Kidney tubule cell (primary cell): Measurements from ENCODE around the gene SFRP4.
A peak's percentile ranks its signal among the peaks of the same experiment; 100 is the strongest.
"Not testable (repeated sequence)": the region's sequence is repeated elsewhere in the genome, so short reads cannot be mapped to it uniquely, and the experiment has no call there.

Experiments used
- DNase-seq: peaks from one replicate; pipeline ENCODE4 v3.0.0-alpha.2; 2018; ENCODE audit warnings: low spot score

The SFRP4 gene

DNA sequence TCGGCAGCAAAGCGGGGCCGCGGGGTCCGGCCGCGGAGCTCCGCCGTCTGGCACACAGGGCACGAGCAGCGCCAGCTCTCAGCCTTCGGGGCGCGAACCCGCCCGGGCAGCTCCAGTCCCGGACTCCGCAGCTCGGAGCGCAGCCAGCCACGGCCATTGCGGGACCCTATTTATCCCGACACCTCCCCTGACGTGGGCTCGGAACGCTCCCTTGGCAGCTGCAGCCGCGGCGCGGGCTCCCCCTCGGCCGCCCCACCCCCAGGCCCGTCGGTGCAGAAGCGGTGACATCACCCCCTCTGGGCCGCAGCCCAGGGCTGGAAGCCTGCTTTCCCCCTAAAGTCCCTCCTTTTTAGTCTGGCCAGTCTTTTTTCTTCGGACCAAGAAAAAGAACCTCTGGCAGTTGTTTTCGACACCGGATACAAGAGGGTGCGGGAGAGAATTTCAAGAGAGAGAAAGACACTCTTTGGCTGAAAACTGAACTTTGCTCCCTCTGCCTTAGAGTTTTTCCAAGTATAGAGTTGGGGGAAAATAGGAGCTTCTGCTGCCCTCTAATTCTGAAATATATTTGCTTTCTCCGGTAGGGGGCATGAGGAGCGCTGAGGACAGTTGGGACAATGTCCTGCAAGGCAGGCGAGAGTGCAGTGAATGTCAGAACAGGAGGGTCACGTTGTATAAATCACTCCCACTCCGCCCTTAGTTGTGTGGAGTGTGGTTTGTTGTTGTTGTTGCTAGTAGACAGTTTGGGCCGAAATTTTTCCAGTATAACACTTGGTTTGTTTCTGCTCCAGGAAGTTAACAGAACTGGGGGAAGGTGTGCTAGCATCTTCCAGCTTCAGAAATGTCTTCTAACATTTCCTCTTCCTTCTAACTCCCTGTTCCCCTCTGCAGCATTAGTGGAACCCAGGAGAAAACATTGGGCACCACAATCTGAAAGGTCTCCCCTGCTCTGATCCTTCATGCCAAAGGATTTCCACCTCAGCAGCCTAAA, at the start of gene SFRP4:
TSS of gene SFRP4 (minus strand) at position 145 of the 988 bp plus-strand sequence. CDS start 280 bp downstream, outside the sequence.
- DNase-seq, result peak; percentile 76

DNA sequence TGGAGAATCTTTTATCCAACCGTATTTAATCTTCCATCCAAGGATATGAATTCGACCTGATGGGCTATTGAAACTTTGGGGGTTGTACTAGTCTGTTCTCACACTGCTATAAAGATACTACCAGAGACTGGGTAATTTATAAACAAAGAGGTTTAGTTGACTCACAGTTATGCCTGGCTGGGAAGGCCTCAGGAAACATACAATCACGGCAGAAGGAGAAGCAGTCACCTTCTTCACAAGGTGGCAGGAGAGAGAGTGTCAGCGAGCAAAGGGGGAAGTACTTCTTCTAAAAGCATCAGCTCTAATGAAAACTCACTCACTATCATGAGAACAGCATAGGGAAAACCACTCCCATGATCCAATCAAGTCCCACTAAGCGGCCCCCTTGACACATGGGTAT, 47.6 kb upstream of the SFRP4 start:
- peak; percentile 54 for DNase-seq

DNA sequence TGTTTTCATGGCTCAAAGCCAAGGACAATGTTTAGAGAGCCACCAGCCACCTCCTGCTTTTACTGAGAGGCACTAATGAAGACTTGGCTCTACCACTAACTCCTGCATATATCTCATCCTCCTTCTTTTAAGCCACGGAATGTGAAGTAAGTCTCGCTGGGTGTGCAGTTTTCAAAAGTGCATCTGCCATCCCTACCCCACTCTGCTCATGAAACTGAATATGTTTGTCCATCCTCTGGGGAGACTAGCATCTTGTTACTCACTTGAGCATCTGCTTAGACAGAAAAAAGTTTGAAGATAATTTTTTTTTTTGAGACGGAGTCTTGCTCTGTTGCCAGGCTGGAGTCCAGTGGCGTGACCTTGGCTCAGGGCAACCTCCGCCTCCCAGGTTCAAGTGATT, 44.6 kb upstream of the SFRP4 start:
- no peak for DNase-seq

DNA sequence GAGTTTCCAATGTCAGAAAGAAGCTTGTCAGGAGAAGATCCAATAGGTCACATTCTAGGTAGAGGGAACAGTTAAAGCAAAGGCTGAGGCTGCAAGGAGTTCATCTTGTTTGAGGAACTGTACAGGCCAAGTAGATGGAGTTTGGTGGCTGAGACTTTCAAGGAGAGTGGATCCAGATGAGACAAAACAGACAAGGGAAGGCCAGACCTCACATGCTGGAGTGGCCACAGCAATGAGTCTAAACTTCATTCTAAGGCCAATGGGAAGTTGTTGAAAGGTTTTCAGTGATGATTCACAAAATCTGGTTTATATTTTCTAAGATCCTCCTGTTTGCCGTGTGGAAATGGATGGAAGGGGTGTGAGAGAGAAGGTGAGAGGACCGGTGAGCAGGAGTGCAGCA, 43.9 kb upstream of the SFRP4 start:
- no peak for DNase-seq

DNA sequence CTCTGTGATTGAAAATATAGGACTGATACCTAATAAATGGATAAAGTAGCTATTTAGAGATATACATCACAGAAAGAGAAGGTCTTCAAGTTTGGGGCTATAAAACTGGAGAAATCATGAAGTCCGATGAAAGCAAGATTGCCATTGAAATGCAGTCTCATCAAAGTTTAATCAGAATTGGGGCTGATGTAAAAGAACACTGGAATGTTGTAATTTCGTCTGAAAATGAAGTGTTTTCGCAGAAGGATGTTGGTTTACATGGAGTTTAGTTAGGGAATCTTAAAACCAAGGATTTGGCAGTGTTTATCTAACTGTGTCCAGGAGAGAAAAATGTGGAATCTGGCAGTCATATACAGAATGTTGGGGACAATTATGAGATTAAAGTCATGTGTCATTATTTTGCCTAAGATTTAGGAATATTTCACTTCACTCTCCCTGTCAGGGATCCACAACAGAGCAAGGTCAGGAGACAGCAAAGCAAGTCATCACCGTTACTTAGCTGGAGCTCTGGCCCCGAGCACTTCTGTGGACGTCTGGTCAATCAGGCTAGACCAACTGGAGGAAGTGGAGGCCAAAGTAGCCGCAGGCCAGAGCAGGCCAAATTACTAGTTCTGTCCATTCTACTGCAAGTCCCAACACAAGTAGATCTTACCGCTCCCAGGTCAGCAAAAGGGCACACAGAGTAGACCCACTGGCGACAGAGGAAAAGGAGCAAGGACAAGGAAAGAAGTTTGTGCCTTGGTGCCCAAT, 40.8 kb upstream of the SFRP4 start:
- no peak for DNase-seq

DNA sequence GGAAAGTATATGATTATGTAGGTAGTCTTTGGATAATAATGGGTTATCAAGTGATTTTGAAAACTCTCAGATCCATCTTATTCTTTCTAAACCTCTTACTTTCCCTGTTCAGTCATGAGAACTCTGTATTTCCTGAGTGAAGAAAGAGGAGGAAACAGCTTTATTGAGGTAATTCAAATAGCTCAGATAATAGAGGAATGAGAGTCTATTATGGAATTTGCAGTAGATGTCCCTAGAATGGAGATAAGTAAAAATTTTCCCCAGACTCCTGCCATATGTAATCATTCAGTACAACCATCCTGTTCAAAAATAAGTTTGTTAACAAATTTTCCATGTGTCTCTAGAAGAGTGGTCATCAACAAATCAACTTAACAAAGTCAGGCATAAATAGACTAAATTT, 40.2 kb upstream of the SFRP4 start:
- DNase-seq, result no peak

DNA sequence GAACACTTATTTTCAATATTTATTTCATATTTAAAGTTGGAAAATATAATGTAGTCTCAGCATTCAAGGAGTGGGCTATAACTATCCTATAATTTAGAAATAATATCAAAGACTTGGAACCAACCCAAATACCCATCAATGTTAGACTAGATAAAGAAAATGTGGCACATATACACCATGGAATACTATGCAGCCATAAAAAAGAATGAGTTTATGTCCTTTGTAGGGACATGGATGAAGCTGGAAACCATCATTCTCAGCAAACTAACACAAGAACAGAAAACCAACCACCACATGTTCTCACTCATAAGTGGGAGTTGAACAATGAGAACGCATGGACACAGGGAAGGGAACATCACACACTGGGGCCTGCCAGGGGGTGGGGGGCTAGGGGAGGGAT, 37.6 kb upstream of the SFRP4 start:
- DNase-seq, result not testable (repeated sequence)

DNA sequence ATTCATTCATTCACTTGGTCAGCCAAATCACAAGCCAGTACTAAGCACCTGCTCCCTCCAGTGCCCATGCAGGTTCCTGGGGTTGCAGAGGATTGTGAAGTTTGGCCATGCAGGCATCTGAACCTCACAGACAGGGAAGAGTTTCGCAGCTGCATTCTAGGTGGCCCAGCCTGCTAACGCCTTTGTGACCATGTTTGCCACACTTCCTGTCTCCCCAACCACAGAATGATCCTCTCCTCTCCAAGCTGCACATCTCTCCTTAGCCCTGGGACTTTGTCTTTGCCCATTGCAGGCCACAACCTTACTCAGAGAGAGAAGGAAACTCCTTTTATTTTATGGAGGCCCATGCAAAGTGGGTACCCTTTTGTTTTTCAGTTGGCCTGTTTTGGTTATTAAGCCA, 35.6 kb upstream of the SFRP4 start:
- no peak for DNase-seq

DNA sequence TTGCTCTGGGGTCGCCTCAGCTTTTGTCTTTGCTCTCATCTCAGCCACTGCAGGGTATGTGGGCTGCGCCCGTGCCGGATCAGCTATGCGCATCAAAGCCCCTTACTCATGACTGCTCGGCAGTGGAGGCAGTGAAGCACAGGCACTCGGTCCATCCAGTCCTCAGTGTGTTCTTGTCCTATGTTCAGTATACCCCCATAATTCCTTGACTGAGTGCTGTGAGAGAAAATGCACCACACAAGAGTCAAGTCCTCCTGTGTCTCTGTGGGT, 31.3 kb upstream of the SFRP4 start:
- no peak for DNase-seq

DNA sequence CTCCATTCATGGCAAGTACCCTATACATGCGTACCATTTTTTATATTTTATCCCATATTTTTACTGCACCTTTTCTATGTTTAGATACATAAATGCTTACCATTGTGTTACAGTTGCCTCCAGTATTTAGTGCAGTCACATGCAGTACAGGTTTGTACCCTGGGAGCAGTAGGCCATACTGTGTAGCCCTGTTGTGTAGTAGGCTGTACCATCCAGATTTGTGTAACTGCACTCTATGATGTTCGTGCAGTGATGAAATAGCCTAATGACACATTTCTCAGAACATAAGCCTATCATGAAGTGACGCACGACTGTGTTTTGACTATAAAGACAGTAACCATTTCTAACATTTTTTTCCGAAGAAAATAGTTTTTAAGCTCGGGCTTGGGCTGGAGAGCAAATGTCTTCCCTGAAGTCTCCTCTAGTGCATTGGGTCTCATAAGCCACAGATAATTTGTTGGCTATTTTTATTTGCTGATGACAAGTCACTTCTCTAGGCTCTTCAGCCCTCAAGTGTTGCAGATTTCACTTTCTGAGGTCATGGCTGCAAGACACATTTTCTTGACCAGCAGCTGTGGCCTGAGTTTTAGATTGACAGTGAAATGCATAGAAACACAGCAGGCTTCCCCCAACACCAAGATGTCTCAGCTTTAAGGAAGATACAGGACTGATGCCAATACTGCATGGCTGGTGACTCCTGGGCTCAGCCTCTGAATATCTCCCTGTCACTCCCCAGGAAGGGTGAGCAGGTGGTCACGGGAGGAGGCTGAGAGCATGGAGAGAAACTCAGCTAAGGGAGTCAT, 30.7 kb upstream of the SFRP4 start:
- no peak for DNase-seq

DNA sequence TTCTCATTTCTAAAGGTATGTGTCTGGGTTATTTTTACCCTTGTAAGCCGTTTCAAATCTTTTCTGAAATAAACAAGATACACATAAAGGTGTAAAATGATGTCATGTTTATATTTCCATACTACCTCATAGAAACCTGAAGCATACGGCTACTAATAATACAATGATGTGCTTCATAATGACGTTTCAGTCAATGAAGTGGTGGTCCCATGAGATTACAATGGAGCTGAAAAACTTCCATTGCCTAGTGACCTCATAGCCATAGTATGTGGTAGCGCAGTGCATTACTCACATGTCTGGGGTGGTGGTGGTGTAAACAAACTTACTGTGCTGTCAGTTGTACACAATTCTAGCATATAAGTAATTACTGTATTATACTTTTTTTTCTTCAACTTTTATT, 28.7 kb upstream of the SFRP4 start:
- no peak for DNase-seq

DNA sequence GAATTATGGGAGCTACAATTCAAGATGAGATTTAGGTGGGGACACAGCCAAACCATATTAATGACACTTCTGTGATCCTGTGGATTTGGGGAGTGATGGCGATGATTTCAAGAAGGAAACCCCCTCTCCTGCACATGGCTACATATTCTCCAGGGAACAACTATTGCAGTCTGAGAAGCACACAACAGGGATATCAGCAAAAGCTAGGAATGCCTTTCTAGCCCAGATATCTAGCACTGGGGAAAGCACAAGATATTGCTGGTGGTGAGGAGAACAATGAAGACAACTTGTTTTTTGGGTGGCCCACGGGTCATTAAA, 28.1 kb upstream of the SFRP4 start:
- no peak for DNase-seq

DNA sequence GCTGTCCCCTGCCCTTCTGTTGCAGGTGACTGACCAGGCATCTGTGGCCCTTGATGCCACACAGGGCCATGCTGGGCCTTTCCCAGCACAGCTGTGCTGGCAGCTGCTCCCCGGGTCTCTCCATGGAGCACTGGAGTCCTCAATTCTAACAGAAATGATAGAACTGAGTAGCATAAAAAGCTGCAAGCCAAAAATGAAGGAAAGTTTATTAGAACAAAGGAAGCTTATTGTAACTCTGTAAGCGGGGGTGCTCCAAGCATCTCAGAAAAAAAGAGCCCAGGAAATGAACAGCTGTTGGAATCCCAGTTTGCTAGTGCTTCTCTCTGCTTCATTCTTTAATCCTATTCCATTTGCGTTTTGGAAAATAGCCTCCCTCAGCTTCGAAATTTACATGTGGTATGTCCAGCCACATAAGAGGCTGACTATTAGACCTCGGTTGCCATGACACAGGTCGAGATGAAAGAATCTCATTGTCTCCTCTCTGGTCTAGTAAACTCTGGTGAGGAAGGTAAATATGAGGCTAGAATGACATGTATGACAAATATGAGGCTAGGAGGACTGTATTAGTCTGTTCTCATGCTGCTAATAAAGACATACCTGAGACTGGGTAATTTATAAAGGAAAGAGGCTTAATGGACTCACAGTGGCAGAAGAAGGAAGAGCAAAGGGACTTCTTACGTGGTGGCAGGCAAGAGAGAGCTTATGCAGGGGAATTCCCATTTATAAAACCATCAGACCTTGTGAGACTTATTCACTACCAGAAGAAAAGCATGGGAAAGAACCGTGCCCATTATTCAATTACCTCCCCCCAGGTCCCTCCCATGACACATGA, 27.5 kb upstream of the SFRP4 start:
- DNase-seq, result peak; percentile 86

DNA sequence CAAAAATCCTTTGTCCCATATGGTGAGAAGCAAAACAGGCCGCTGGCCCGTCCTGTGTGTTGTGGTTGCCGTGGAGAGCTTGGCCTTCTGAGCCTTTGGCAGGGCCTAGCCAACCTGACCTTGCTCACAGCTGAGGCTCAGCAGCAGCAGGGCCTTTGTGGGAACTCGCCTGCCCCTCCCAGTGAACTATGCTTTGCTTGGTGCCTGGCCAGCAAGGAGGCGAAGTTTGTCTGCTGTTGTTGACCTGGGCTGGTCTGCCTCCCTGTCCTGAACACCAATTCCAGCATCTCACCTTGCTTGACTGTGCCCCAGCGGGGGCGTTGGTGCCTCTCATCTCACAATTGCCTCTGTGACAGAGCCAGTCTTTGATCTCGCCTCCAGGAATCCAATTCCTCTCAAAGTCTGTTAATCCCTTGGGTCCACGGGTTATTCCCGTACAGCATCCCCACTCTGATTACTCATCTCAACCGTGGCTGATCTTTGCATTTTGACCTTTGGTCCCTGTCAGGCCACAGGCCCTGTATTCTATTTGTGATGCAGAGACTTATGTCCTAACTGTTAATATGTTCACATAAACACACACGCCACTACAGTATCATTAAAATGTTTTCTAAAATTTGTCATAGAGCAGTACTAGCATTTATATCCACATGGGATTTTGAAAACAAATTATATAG, 26.5 kb upstream of the SFRP4 start:
- peak; percentile 57 for DNase-seq

DNA sequence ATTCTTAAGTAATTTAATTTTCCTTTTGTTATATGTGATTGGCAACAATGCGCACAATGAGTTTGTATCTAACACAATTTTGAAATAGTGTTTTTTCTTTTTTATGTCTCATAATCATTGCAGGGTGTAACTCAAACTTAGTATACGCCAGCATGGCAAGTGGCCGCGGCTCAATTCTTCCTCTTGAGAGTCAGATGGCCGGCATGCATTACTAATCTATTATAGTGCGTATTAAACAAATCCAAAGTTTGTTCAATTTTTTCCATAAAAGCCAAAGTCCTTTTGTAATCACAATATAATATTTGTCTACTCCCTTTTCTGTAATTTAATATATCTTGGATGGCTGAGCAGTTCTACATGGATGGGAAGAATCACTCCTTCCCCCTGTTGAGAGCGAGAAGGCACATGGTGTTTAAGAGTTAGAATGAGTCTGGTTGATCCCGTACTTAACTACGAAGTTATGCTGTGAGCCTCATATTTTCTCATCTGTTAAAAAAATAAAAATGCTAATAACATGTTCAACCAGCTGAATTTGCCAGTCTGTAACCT, 16.5 kb upstream of the SFRP4 start:
- no peak for DNase-seq

DNA sequence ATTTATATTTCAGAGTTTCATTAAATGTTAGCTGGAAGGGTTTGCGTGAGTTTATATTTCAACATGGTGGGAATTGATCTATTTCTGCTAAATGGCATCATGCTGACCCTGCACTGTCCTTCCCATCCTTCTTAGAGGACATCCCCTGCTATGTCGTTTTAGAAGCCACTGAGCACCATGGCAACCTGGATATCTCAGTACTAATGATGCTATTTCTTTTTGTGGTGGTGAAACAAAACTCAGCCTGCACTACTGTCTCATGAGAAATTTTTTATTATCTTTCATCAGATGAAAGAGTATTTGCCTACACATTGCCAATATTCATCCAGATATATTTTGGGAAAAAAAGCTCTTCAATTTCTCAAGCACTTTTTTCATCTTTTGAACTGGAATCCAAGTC, 15.9 kb upstream of the SFRP4 start:
- DNase-seq, result no peak

DNA sequence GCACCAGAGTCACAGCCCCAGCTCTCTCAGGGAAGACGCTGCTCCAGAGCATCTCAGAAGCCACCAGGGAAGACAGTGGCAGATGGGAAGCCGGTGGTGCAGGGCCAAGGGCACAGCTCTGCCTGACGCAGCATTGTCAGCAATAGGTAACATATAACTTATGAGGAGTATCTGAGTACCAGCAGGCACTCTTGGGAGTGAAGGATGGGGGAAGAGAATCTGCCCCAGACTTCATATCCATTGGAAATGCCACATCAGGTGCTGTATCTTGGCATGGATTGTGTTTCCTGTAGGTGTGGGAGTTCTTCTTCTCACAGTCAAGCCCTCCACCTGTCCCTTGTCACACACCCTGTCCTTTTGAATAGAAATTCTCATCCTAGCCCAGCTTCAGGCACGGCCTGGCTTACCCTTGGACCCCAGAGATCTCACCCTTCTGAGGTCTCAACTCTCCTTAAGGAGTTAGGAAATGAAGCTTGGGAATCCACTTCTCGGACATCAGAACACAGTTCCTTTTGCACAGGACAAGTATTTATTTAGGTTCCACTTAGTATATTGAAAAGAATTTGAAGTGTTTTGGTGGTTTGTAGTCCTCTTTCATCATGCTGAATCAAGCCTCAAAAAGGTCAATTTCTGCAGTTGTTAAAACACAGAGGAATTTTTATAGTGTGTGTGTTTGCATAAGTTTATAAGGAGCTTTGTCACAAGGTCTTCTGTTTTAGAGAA, 13.8 kb upstream of the SFRP4 start:
- DNase-seq, result peak; percentile 34

DNA sequence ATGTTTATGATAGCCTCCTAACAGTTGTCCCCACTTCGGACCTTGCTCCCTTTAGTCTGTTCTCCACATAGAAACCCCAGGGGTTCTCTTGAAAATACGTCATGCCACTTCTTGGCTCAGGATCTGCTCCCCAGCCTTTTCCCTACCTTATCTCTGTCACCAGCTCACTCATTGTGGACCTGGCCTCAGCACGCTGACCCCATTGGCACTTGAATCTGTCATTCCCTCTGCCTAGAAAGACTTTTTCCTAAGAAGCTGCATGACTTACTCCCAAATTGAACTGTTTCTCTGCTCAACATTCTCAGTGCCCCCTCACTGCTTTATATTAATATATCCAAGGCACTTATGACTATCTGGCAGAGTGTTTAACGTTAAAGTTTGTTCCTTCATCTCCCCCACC, 12.3 kb upstream of the SFRP4 start:
- DNase-seq, result no peak

DNA sequence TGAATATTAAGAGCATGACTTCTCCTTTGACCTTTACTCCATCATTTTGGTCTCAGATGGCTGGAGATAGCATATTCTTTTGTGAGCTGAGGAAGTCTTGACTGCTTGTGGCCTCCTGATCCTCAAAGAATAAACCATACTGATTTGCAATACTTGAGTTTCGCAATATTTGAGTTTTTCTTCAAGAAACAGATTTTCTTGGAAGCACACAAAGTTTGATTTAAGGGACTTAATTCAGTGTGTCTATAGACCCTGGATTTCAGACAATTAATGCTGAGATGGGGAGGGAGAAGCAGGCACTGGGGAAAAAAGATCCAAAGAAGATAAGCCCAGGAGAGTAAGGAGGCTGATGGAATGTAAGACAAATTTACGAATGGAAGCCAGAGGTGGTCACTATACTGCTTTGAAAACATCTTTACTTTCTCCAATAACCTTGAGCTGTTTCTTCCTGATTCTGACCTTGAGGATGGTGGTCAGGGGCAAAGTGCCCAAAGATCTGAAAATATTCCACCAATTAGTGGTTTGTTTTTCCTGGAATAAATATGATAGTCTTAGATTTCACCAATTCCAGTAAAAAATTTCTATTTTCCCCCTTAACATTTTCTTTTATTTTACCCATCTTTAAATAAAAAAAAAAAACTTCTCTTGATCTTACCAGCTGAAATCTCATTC, 11.3 kb upstream of the SFRP4 start:
- no peak for DNase-seq

DNA sequence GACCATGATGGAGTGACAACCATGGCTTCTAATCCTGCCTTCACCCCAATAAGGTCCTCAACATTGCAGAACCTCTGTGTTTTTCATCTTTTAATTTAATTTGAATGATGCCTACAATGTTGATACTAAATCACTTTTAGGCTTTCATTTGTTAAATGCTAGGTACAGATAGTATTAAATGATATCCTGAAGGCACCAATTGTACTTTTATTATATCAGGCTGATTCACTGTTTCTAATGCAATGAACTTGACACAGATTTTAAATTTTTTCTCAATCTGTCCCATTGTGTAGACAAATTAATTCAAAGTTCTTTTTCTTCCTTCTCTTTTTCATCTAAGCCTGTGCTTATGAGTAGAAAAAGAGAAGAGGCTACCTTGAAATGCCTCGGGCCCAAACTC, 9.0 kb upstream of the SFRP4 start:
- DNase-seq, result no peak
